ENCODE data around the gene ACOT11. TPM values are rescaled to one million over a fixed set of nuclear protein-coding genes. Genes with fewer than 3 reads are reported as not detected.
"Not testable (repeated sequence)": the region's sequence is repeated elsewhere in the genome, so short reads cannot be mapped to it uniquely, and the experiment has no call there.

The ACOT11 gene
- total and polyA plus RNA-seq, 8 donors, result 5.5 to 87.0 (median 19.6) TPM

- intact Hi-C loops (cut with DNase I; ENCODE audit: low total_unique reads), result no loop called here
- Histone ChIP-seq H3K36me3 (no peaks in the 10 kb centered on the region), H3K9me3 (peaks cover 0 to 6% (median 0%) of the 10 kb centered on the region in 4 donors), H3K4me3 (no peak overlapping the region), H3K27me3 (no peaks in the 10 kb centered on the region), H3K27ac (no peak overlapping the region), H3K4me1 (no peaks in the 10 kb centered on the region)
- WGBS, 5 donors, result 70 to 77% (median 74%) methylated on average over 6 of the region's 6 CpGs
- no peak for TF ChIP-seq POLR2AphosphoS5 (IDR thresholded peaks at IDR 0.05)
- TF ChIP-seq CTCF (IDR thresholded peaks at IDR 0.05), result no peak
- no peak for TF ChIP-seq EP300 (IDR thresholded peaks at IDR 0.05)
- TF ChIP-seq POLR2A (IDR thresholded peaks at IDR 0.05), result no peak
- no peak for DNase-seq
Measured at GRCh38 chr1:54506594-54506993, 41.4 kb upstream of the ACOT11 start.

GRCh38 chr1:54507033-54507870, 40.8 kb upstream of the ACOT11 start:
- intact Hi-C loops (cut with DNase I; ENCODE audit: low total_unique reads), result no loop called here
- H3K27me3 ChIP-seq, result no peaks in the 10 kb centered on the region
- DNase-seq, result no peak
- 70 to 80% (median 74%) methylated on average over 13 to 17 of the region's 17 CpGs for WGBS, 5 donors
- TF ChIP-seq POLR2AphosphoS5 (IDR thresholded peaks at IDR 0.05) (no peak), EP300 (IDR thresholded peaks at IDR 0.05) (no peak), CTCF (IDR thresholded peaks at IDR 0.05) (no peak), POLR2A (IDR thresholded peaks at IDR 0.05) (no peak)
- peaks cover 0 to 12% (median 0%) of the 10 kb centered on the region in 4 donors for H3K9me3 ChIP-seq
- no peak overlapping the region for H3K4me3 ChIP-seq
- H3K36me3 ChIP-seq, result no peaks in the 10 kb centered on the region
- H3K27ac ChIP-seq, result no peak overlapping the region
- no peaks in the 10 kb centered on the region for H3K4me1 ChIP-seq

GRCh38 chr1:54510715-54511270, 37.2 kb upstream of the ACOT11 start:
- no peak overlapping the region for H3K4me3 ChIP-seq
- WGBS, 5 donors, result 56 to 81% (median 63%) methylated on average over 3 of the region's 3 CpGs
- H3K27me3 ChIP-seq, result no peaks in the 10 kb centered on the region
- H3K4me1 ChIP-seq, result no peaks in the 10 kb centered on the region
- TF ChIP-seq POLR2A (IDR thresholded peaks at IDR 0.05) (no peak), CTCF (IDR thresholded peaks at IDR 0.05) (no peak), POLR2AphosphoS5 (IDR thresholded peaks at IDR 0.05) (no peak), EP300 (IDR thresholded peaks at IDR 0.05) (no peak)
- intact Hi-C loops (cut with DNase I; ENCODE audit: low total_unique reads), result no loop called here
- H3K9me3 ChIP-seq, result peaks cover 0 to 12% (median 0%) of the 10 kb centered on the region in 4 donors
- H3K36me3 ChIP-seq, result no peaks in the 10 kb centered on the region
- H3K27ac ChIP-seq, result no peak overlapping the region
- no peak for DNase-seq

- WGBS, 5 donors, result 82 to 90% (median 90%) methylated on average over 24 of the region's 24 CpGs
- H3K27ac ChIP-seq; H3K36me3 ChIP-seq; DNase-seq; H3K27me3 ChIP-seq; intact Hi-C loops (cut with DNase I; ENCODE audit: low total_unique reads); H3K4me1 ChIP-seq; H3K4me3 ChIP-seq: not testable (repeated sequence)
- peaks cover 0 to 12% (median 0%) of the 10 kb centered on the region in 4 donors for H3K9me3 ChIP-seq
Measured at GRCh38 chr1:54513921-54514580, 34.0 kb upstream of the ACOT11 start.
